ENCODE data around the gene MCM8. TPM values are rescaled to one million over a fixed set of nuclear protein-coding genes. Genes with fewer than 3 reads are reported as not detected.
A peak's percentile ranks its signal among the peaks of the same experiment; 100 is the strongest.

MCM8 gene
- 11.5 and 12.6 TPM in 2 replicates for total RNA-seq (2014; rRNA removed; shearing (Covaris generic); ENCODE audit: low replicate concordance)

GRCh38 chr20:5950271-5951031 lies at the start of gene MCM8, which contains the start of gene TRMT6:
Gene MCM8 (plus strand): TSS chr20:5950652. CDS start chr20:5952016, 1,364 bp downstream.
Gene TRMT6 (minus strand): TSS chr20:5950533. CDS start chr20:5950405, 128 bp downstream.
- Histone ChIP-seq H3K4me1 (ENCODE audit: low read length) (peaks cover 25% of the 10 kb centered on the region), H2AFZ (ENCODE audit: low read length) (no peak within 1 kb of the TSS; the same call in 1 of the 2 replicates), H3K79me2 (ENCODE audit: low read length) (peaks cover 83% of the 10 kb centered on the region), H3K9me3 (ENCODE audit: low read length) (no peaks in the 10 kb centered on the region), H4K20me1 (ENCODE audit: insufficient read depth, low read depth, low read length) (no peaks in the 10 kb centered on the region), H3K36me3 (ENCODE audit: insufficient read depth, low read length) (peaks cover 59% of the 10 kb centered on the region), H3K9me2 (replicated peaks; ENCODE audit: insufficient read depth, low read length) (no peaks in the 10 kb centered on the region), H3K27me3 (ENCODE audit: low read length) (no peaks in the 10 kb centered on the region), H3K9ac (ENCODE audit: low read length) (peak within 1 kb of the TSS; percentile 85), H3K4me3 (ENCODE audit: low read length) (peak within 1 kb of the TSS; percentile 87), H3K27ac (ENCODE audit: low read length) (peak within 1 kb of the TSS; percentile 57; the same call in 1 of the 2 replicates), H3K4me2 (ENCODE audit: low read depth, low read length, poor library complexity, severe bottlenecking) (peak within 1 kb of the TSS; percentile 92)
- DNase-seq: peak; percentile 99

- H3K9me2 ChIP-seq (replicated peaks; ENCODE audit: insufficient read depth, low read length): no peaks in the 10 kb centered on the region
- no peak overlapping the region for H3K4me3 ChIP-seq (ENCODE audit: low read length)
- H3K9me3 ChIP-seq (ENCODE audit: low read length): no peaks in the 10 kb centered on the region
- no peaks in the 10 kb centered on the region for H3K79me2 ChIP-seq (ENCODE audit: low read length)
- H2AFZ ChIP-seq (ENCODE audit: low read length): no peak overlapping the region
- no peak overlapping the region for H3K27ac ChIP-seq (ENCODE audit: low read length)
- no peaks in the 10 kb centered on the region for H3K4me1 ChIP-seq (ENCODE audit: low read length)
- 0 out of 2 replicates have a peak, but pooled peaks cover 3% of the 10 kb centered on the region for H3K27me3 ChIP-seq (ENCODE audit: low read length)
- no peaks in the 10 kb centered on the region for H4K20me1 ChIP-seq (ENCODE audit: insufficient read depth, low read depth, low read length)
- peak; percentile 16 for DNase-seq
- no peak overlapping the region for H3K4me2 ChIP-seq (ENCODE audit: low read depth, low read length, poor library complexity, severe bottlenecking)
- no peaks in the 10 kb centered on the region for H3K36me3 ChIP-seq (ENCODE audit: insufficient read depth, low read length)
- H3K9ac ChIP-seq (ENCODE audit: low read length): no peak overlapping the region
Observed at GRCh38 chr20:5900908-5901307, 49.5 kb upstream of the MCM8 start.

GRCh38 chr20:5908981-5909380 lies 41.5 kb upstream of the MCM8 start:
- H3K9ac ChIP-seq (ENCODE audit: low read length): no peak overlapping the region
- no peaks in the 10 kb centered on the region for H3K79me2 ChIP-seq (ENCODE audit: low read length)
- H3K9me2 ChIP-seq (replicated peaks; ENCODE audit: insufficient read depth, low read length): no peaks in the 10 kb centered on the region
- no peak overlapping the region for H2AFZ ChIP-seq (ENCODE audit: low read length)
- no peak overlapping the region for H3K4me2 ChIP-seq (ENCODE audit: low read depth, low read length, poor library complexity, severe bottlenecking)
- no peak for DNase-seq
- H3K9me3 ChIP-seq (ENCODE audit: low read length): no peaks in the 10 kb centered on the region
- H3K36me3 ChIP-seq (ENCODE audit: insufficient read depth, low read length): no peaks in the 10 kb centered on the region
- no peak overlapping the region for H3K27ac ChIP-seq (ENCODE audit: low read length)
- H3K4me3 ChIP-seq (ENCODE audit: low read length): no peak overlapping the region
- H3K27me3 ChIP-seq (ENCODE audit: low read length): no peaks in the 10 kb centered on the region
- H4K20me1 ChIP-seq (ENCODE audit: insufficient read depth, low read depth, low read length): no peaks in the 10 kb centered on the region
- peaks cover 13% of the 10 kb centered on the region for H3K4me1 ChIP-seq (ENCODE audit: low read length)

GRCh38 chr20:5910186-5910585 lies 40.3 kb upstream of the MCM8 start:
- Histone ChIP-seq H3K9me3 (ENCODE audit: low read length) (no peaks in the 10 kb centered on the region), H3K4me3 (ENCODE audit: low read length) (no peak overlapping the region), H2AFZ (ENCODE audit: low read length) (no peak overlapping the region), H3K4me2 (ENCODE audit: low read depth, low read length, poor library complexity, severe bottlenecking) (no peak overlapping the region), H3K27ac (ENCODE audit: low read length) (no peak overlapping the region), H3K79me2 (ENCODE audit: low read length) (no peaks in the 10 kb centered on the region), H3K9ac (ENCODE audit: low read length) (no peak overlapping the region), H3K36me3 (ENCODE audit: insufficient read depth, low read length) (no peaks in the 10 kb centered on the region), H3K9me2 (replicated peaks; ENCODE audit: insufficient read depth, low read length) (no peaks in the 10 kb centered on the region), H3K27me3 (ENCODE audit: low read length) (no peaks in the 10 kb centered on the region), H4K20me1 (ENCODE audit: insufficient read depth, low read depth, low read length) (no peaks in the 10 kb centered on the region), H3K4me1 (ENCODE audit: low read length) (peaks cover 13% of the 10 kb centered on the region)
- no peak for DNase-seq

GRCh38 chr20:5913166-5913565 lies 37.3 kb upstream of the MCM8 start:
- no peak for DNase-seq
- H3K36me3 ChIP-seq (ENCODE audit: insufficient read depth, low read length): no peaks in the 10 kb centered on the region
- no peak overlapping the region for H3K27ac ChIP-seq (ENCODE audit: low read length)
- H3K4me3 ChIP-seq (ENCODE audit: low read length): no peak overlapping the region
- peaks cover 13% of the 10 kb centered on the region for H3K4me1 ChIP-seq (ENCODE audit: low read length)
- no peak overlapping the region for H2AFZ ChIP-seq (ENCODE audit: low read length)
- H3K27me3 ChIP-seq (ENCODE audit: low read length): no peaks in the 10 kb centered on the region
- no peaks in the 10 kb centered on the region for H3K79me2 ChIP-seq (ENCODE audit: low read length)
- H4K20me1 ChIP-seq (ENCODE audit: insufficient read depth, low read depth, low read length): no peaks in the 10 kb centered on the region
- H3K4me2 ChIP-seq (ENCODE audit: low read depth, low read length, poor library complexity, severe bottlenecking): no peak overlapping the region
- H3K9me2 ChIP-seq (replicated peaks; ENCODE audit: insufficient read depth, low read length): no peaks in the 10 kb centered on the region
- H3K9me3 ChIP-seq (ENCODE audit: low read length): no peaks in the 10 kb centered on the region
- H3K9ac ChIP-seq (ENCODE audit: low read length): no peak overlapping the region

- H3K79me2 ChIP-seq (ENCODE audit: low read length): no peaks in the 10 kb centered on the region
- H3K27ac ChIP-seq (ENCODE audit: low read length): no peak overlapping the region
- H3K36me3 ChIP-seq (ENCODE audit: insufficient read depth, low read length): no peaks in the 10 kb centered on the region
- no peak for DNase-seq
- H3K9me3 ChIP-seq (ENCODE audit: low read length): no peaks in the 10 kb centered on the region
- no peaks in the 10 kb centered on the region for H3K9me2 ChIP-seq (replicated peaks; ENCODE audit: insufficient read depth, low read length)
- no peak overlapping the region for H3K4me3 ChIP-seq (ENCODE audit: low read length)
- H3K4me2 ChIP-seq (ENCODE audit: low read depth, low read length, poor library complexity, severe bottlenecking): no peak overlapping the region
- H3K27me3 ChIP-seq (ENCODE audit: low read length): no peaks in the 10 kb centered on the region
- no peak overlapping the region for H3K9ac ChIP-seq (ENCODE audit: low read length)
- H2AFZ ChIP-seq (ENCODE audit: low read length): no peak overlapping the region
- H3K4me1 ChIP-seq (ENCODE audit: low read length): peaks cover 13% of the 10 kb centered on the region
- no peaks in the 10 kb centered on the region for H4K20me1 ChIP-seq (ENCODE audit: insufficient read depth, low read depth, low read length)
Observed at GRCh38 chr20:5914859-5915258, 35.6 kb upstream of the MCM8 start.

- Histone ChIP-seq H3K27ac (ENCODE audit: low read length) (no peak overlapping the region), H3K36me3 (ENCODE audit: insufficient read depth, low read length) (no peaks in the 10 kb centered on the region), H3K9me2 (replicated peaks; ENCODE audit: insufficient read depth, low read length) (no peaks in the 10 kb centered on the region), H3K4me2 (ENCODE audit: low read depth, low read length, poor library complexity, severe bottlenecking) (no peak overlapping the region), H3K4me3 (ENCODE audit: low read length) (no peak overlapping the region), H3K9me3 (ENCODE audit: low read length) (no peaks in the 10 kb centered on the region), H3K4me1 (ENCODE audit: low read length) (no peaks in the 10 kb centered on the region), H4K20me1 (ENCODE audit: insufficient read depth, low read depth, low read length) (no peaks in the 10 kb centered on the region), H3K9ac (ENCODE audit: low read length) (no peak overlapping the region), H3K79me2 (ENCODE audit: low read length) (no peaks in the 10 kb centered on the region), H3K27me3 (ENCODE audit: low read length) (no peaks in the 10 kb centered on the region), H2AFZ (ENCODE audit: low read length) (no peak overlapping the region)
- no peak for DNase-seq
Observed at GRCh38 chr20:5918856-5919625, 31.4 kb upstream of the MCM8 start.

Measured in Karpas-422 (cell line).